ENCODE data around the gene DSG4.

- TF ChIP-seq ZNF395 (CRISPR knock-in tag; IDR thresholded peaks at IDR 0.05) (no peak), HNRNPK (IDR thresholded peaks at IDR 0.05; ENCODE audit: low read depth, low read length, poor library complexity, severe bottlenecking) (no peak), FOXK2 (conservative IDR thresholded peaks at IDR 0.05 in 1 of 2, IDR thresholded peaks at IDR 0.05 in 1 of 2; ENCODE audit: low read depth in 2 of 2) (no peak), HDGF (IDR thresholded peaks at IDR 0.05) (no peak), CBX3 (IDR thresholded peaks at IDR 0.05; ENCODE audit: borderline replicate concordance in 1 of 2, low read length in 2 of 2) (no peak), BMI1 (IDR thresholded peaks at IDR 0.05; ENCODE audit: low read length) (no peak)
Measured at GRCh38 chr18:31403409-31403808, 26.8 kb downstream of the DSG4 start.

Measured in K562 (cell line).